Left lung (tissue), 10 donors: Measurements from ENCODE around the gene CFAP298. TPM values are rescaled to one million over a fixed set of nuclear protein-coding genes. Genes with fewer than 3 reads are reported as not detected.

Experiments
- ATAC-seq: fragments of 200-7000 bp; cut with Tn5 transposase; one replicate; pipeline ENCODE4 v1.9.1; 2020; ENCODE audit warnings: moderate library complexity
- DNase-seq, 4 donors: peaks; one replicate each; pipeline ENCODE4 v3.0.0-alpha.2; 2013 to 2020
- H3K27ac ChIP-seq, 2 donors: fragments of 200-600 bp; sonication (generic) in 1 of 2; one replicate each; pipeline versions ENCODE4 v1.5.0 to v1.8.0; 2020 to 2021
- H3K27me3 ChIP-seq, 2 donors: fragments of 200-600 bp; sonication (generic) in 1 of 2; one replicate each; pipeline versions ENCODE4 v1.5.0 to v1.8.0; 2020 to 2021
- H3K36me3 ChIP-seq, 2 donors: fragments of 200-600 bp; sonication (generic) in 1 of 2; one replicate each; pipeline versions ENCODE4 v1.5.0 to v1.8.0; 2020 to 2021
- H3K4me1 ChIP-seq, 2 donors: fragments of 200-600 bp; one replicate each; pipeline ENCODE4 v1.8.0; 2021
- H3K4me3 ChIP-seq, 2 donors: fragments of 200-600 bp; sonication (generic) in 1 of 2; one replicate each; pipeline versions ENCODE4 v1.5.0 to v1.8.0; 2020 to 2021; ENCODE audit warnings: mild to moderate bottlenecking in 1 of 2
- H3K9me3 ChIP-seq, 2 donors: fragments of 200-600 bp; sonication (generic) in 1 of 2; one replicate each; pipeline versions ENCODE4 v1.5.0 to v1.8.0; 2020 to 2021
- intact Hi-C, 2 donors: fragments of 100-400 bp; cut with DNase I; formaldehyde crosslinking; loops; one replicate each; pipeline versions ENCODE4 v1.11.2 to v1.14.2; 2022
- polyA plus RNA-seq, 6 donors: library from polyadenylated mRNA; unstranded; fragments of 120-200 nt; gene quantifications; one replicate each; pipeline ENCODE4 v1.2.1, GENCODE V29; 2013; ENCODE audit not compliant: insufficient read length in 6 of 6
- total RNA-seq, 2 donors: library from RNA; stranded (reverse); fragmentation: NEBNext Ultra II Directional; extraction: Animal tissue kit (Norgen Biotek cat#: 25700); gene quantifications; one replicate each; pipeline ENCODE4 v1.2.1, GENCODE V29; 2021
- TF ChIP-seq, protein P1 (sequence below), 2 donors: fragments of 200-600 bp; sonication (generic) in 1 of 2; IDR thresholded peaks; one replicate each; pipeline versions ENCODE4 v1.5.0 to v1.8.0; 2021; ENCODE audit warnings: antibody characterized with exemption in 2 of 2
- donor health status: DM: no; HTN: yes; CAD: no.
- donor health status: DM: no; HTN: no; CAD: no.

CFAP298 gene
- total and polyA plus RNA-seq, 8 donors = 31.5 to 71.0 (median 46.9) TPM

DNA sequence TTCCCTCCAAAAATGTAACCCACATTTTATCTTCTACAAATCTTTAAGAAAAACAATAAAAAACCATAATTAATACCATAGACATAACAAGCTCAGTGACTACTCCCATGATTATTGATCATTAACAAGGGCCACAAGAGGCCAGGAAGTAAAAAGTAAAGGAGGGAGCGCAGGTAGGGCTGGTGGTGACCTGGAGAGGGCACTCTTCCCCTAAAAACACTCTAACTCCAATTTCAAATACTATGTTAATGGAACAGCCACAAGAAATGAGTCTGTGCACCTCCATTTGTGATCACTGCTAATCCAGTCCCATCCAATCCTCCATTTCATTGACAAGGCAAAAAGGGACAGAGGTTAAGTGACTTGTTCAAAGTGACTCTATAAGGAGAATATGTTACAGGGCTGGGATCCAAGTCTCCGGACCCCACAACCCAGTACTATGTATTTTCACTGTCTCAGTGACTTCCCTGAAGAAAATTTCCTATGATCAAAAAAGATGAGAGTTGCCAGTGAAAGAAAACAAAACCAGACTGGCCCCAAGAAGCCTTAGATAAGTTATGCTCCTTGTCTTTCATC is 41.2 kb upstream of the CFAP298 start:
- intact Hi-C loops = no loop called here
- DNase-seq (peak in 1 of 4 donors; percentile 32), ATAC-seq (peak; percentile 86)
- H3K4me1 ChIP-seq = no peaks in the 10 kb centered on the region
- TF ChIP-seq, protein P1, sequence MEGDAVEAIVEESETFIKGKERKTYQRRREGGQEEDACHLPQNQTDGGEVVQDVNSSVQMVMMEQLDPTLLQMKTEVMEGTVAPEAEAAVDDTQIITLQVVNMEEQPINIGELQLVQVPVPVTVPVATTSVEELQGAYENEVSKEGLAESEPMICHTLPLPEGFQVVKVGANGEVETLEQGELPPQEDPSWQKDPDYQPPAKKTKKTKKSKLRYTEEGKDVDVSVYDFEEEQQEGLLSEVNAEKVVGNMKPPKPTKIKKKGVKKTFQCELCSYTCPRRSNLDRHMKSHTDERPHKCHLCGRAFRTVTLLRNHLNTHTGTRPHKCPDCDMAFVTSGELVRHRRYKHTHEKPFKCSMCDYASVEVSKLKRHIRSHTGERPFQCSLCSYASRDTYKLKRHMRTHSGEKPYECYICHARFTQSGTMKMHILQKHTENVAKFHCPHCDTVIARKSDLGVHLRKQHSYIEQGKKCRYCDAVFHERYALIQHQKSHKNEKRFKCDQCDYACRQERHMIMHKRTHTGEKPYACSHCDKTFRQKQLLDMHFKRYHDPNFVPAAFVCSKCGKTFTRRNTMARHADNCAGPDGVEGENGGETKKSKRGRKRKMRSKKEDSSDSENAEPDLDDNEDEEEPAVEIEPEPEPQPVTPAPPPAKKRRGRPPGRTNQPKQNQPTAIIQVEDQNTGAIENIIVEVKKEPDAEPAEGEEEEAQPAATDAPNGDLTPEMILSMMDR (IDR thresholded peaks at IDR 0.05) = peak; percentile 45 to 47
- H3K27me3 ChIP-seq = no peaks in the 10 kb centered on the region
- no peak overlapping the region for H3K27ac ChIP-seq
- peaks cover 0 to 90% of the 10 kb centered on the region in 2 donors for H3K36me3 ChIP-seq
- no peak overlapping the region for H3K4me3 ChIP-seq
- no peaks in the 10 kb centered on the region for H3K9me3 ChIP-seq

DNA sequence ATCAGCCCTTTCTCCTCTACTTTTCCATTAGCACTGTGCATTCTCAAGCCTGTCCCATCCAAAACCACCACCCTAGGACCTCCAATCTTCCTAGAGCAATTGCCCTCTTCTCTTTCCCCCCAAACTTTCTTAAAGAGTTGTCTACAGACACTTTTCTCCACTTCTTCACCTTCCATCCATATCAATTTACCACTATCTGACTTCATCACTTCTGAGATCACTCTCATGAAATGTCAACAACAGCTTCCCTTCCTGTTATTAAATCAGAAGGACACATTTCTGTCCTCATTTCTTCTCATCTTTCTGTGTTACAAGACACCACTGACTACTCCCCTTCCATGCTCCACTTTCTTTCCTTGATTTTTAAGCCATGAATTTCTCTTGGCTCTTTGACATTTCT is 36.0 kb upstream of the CFAP298 start:
- Histone ChIP-seq H3K4me1 (no peaks in the 10 kb centered on the region), H3K27me3 (no peaks in the 10 kb centered on the region), H3K9me3 (no peaks in the 10 kb centered on the region), H3K36me3 (peaks cover 0 to 91% of the 10 kb centered on the region in 2 donors), H3K4me3 (no peak overlapping the region), H3K27ac (no peak overlapping the region)
- TF ChIP-seq, protein P1 (IDR thresholded peaks at IDR 0.05) = no peak
- ATAC-seq = no peak
- no peak for DNase-seq
- intact Hi-C loops = no loop called here

DNA sequence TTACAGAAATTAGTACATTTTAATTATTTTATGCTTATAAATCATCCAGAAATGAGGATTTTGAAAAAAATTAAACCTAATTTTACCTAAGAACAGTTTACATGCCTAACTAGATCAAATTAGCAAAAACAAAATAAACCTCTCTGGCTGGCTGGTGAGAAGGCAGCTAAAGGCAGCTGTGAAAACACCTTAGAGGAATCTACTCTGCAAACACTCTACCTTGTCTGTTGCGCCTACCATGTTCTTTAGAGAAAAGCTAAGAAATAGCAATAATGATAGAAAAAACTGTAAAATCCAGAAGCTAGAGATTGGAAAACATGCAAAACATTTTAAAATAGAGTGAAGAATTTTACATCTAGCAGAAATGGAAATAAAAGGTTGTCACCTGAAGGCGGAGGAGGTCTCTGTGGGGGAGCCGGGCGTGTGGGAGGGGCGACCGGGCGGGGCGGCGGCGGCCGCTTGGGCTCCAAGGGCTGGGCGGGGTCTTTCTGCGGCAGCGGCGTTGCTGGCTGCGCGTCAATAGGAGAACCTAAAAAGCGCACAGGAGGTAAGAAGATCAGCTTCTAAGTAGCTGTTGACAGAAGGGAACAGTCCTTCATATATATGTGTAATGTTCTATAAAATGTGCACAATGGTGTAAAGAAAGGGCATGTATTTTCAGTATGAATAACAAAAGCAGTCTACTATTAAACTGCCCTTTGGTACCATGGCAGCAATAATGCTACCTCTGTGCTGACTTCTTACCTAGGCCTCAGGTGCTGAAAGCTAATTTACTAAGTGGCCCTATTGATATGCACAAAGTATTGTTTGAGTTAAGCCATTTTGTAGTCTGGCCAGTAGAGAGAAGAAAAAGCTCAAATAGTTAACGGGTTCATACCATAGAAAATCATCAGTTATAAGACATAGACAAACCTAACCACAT is 33.3 kb upstream of the CFAP298 start:
- Histone ChIP-seq H3K4me1 (no peaks in the 10 kb centered on the region), H3K36me3 (peaks cover 0 to 90% of the 10 kb centered on the region in 2 donors), H3K27me3 (no peaks in the 10 kb centered on the region), H3K9me3 (no peaks in the 10 kb centered on the region), H3K4me3 (no peak overlapping the region), H3K27ac (no peak overlapping the region)
- TF ChIP-seq, protein P1 (IDR thresholded peaks at IDR 0.05) = no peak
- intact Hi-C loops = no loop called here
- peak in 1 of 4 donors; percentile 18 for DNase-seq
- peak; percentile 91 for ATAC-seq

DNA sequence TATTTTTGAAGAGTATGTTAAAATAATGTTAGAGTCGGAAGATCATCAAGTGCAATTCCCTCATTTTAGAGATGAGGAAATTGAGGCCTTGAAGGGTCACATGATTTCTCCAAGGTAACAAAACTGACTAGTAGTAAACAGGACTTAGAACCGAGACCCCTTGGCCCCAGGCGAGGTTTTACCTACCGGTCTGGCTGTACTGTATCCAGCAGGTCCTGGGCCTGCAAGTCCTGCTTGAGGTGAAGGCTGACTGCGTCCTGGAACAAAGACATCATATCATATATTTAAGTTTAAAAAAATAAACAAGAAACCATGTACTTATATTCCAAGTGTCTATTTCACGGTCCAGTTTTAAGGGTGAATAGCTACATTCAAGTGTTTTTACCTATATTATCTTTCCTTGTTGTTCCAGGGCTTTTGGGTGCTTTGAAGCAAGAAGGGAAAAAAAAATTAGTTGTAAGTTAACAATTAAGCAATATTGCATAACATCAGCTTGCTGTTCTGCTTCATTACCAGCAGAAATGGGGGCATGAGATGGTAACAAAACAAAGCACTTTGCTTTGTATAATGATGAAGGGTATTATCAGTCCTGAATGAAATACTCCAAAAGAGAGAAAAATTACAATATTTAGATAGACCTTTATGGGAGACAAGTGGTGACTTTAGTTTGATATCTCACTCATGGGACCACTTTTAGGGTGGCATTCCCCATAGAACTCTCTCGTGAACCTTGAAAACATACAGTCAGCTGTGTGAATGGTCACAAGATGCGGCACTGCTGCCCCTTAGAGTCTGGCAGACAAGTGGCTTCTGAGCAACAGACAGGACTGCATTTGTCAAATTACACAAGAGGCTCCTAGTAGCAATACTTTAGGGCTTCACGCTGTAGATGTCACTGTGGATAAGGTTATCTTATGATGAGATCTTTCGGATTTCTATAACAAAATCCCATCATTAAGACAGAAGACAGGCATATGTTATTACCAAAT is 29.8 kb upstream of the CFAP298 start:
- Histone ChIP-seq H3K9me3 (no peaks in the 10 kb centered on the region), H3K27ac (no peak overlapping the region), H3K27me3 (no peaks in the 10 kb centered on the region), H3K36me3 (peaks cover 0 to 95% of the 10 kb centered on the region in 2 donors), H3K4me1 (no peaks in the 10 kb centered on the region), H3K4me3 (no peak overlapping the region)
- intact Hi-C loops = no loop called here
- ATAC-seq = no peak
- DNase-seq = no peak
- TF ChIP-seq, protein P1 (IDR thresholded peaks at IDR 0.05) = no peak
